Immature natural killer cell (primary cell): ENCODE measurements around the gene MYO7B. TPM values are rescaled to one million over a fixed set of nuclear protein-coding genes. Genes with fewer than 3 reads are reported as not detected.

Source experiments
- DNase-seq, 3 donors: peaks; one replicate each; pipeline ENCODE4 v3.0.0; 2022; ENCODE audit warnings: mixed read lengths in 1 of 3
- H3K27ac Mint-ChIP-seq, 6 donors: one replicate each; pipeline ENCODE4 v1.8.0; 2020; ENCODE audit warnings: mixed read lengths in 6 of 6, mild to moderate bottlenecking in 5 of 6, inconsistent platforms in 4 of 6, moderate library complexity in 3 of 6
- H3K27me3 Mint-ChIP-seq, 3 donors: one replicate each; pipeline ENCODE4 v1.8.0; 2020 to 2021; ENCODE audit warnings: low read depth in 3 of 3, mild to moderate bottlenecking in 3 of 3, mixed read lengths in 3 of 3, moderate library complexity in 3 of 3, inconsistent platforms in 1 of 3
- H3K36me3 Mint-ChIP-seq, 3 donors: one replicate each; pipeline ENCODE4 v1.8.0; 2020; ENCODE audit warnings: mixed read lengths in 3 of 3, inconsistent platforms in 2 of 3, mild to moderate bottlenecking in 2 of 3
- H3K4me1 Mint-ChIP-seq, 2 donors: one replicate each; pipeline ENCODE4 v1.8.0; 2020; ENCODE audit warnings: inconsistent platforms in 2 of 2, mild to moderate bottlenecking in 2 of 2, mixed read lengths in 2 of 2, moderate library complexity in 1 of 2
- H3K4me3 Mint-ChIP-seq, 5 donors: one replicate each; pipeline ENCODE4 v1.8.0; 2020; ENCODE audit warnings: mild to moderate bottlenecking in 5 of 5, mixed read lengths in 5 of 5, inconsistent platforms in 3 of 5, moderate library complexity in 3 of 5
- H3K9me3 Mint-ChIP-seq, 6 donors: one replicate each; pipeline ENCODE4 v1.8.0; 2020; ENCODE audit warnings: mild to moderate bottlenecking in 6 of 6, mixed read lengths in 6 of 6, inconsistent platforms in 4 of 6, moderate library complexity in 3 of 6
- polyA plus RNA-seq, 3 donors: library from polyadenylated mRNA; unstranded; fragments of 300-500 nt; fragmentation: Illumina TruSeq; gene quantifications; one replicate each; pipeline ENCODE4 v1.2.3, GENCODE V29; 2021

Gene MYO7B
- polyA plus RNA-seq, 3 donors from 2014 or later: 0.37 TPM; not detected in 2

GRCh38 chr2:127675331-127676261 lies 140.1 kb downstream of the MYO7B start, which contains the start of gene LIMS2:
Gene LIMS2, minus strand, starts transcription at chr2:127675530. Its CDS starts 506 bp downstream, at chr2:127675024.
- H3K4me3 Mint-ChIP-seq: peak within 1 kb of the TSS; percentile 69 to 84 (median 79)
- peaks cover 8 to 15% of the 10 kb centered on the region in 2 donors for H3K4me1 Mint-ChIP-seq
- H3K27me3 Mint-ChIP-seq: peaks cover 8 to 32% (median 8%) of the 10 kb centered on the region in 3 donors
- peaks cover 0 to 5% (median 4%) of the 10 kb centered on the region in 3 donors for H3K36me3 Mint-ChIP-seq
- DNase-seq: no peak
- no peaks in the 10 kb centered on the region for H3K9me3 Mint-ChIP-seq
- H3K27ac Mint-ChIP-seq: peak within 1 kb of the TSS in 1 of 6 donors; percentile 58

- DNase-seq: no peak
- Mint-ChIP-seq H3K36me3 (peaks cover 0 to 5% (median 4%) of the 10 kb centered on the region in 3 donors), H3K9me3 (no peaks in the 10 kb centered on the region), H3K4me1 (peaks cover 8 to 15% of the 10 kb centered on the region in 2 donors), H3K4me3 (peak overlapping the region in 3 of 5 donors; percentile 4 to 47 (median 30)), H3K27me3 (peaks cover 8 to 36% (median 9%) of the 10 kb centered on the region in 3 donors), H3K27ac (no peak overlapping the region)
Observed at GRCh38 chr2:127676906-127677305, 141.4 kb downstream of the MYO7B start.

GRCh38 chr2:127678531-127678930 lies 143.0 kb downstream of the MYO7B start:
- H3K27me3 Mint-ChIP-seq: peaks cover 9 to 26% (median 12%) of the 10 kb centered on the region in 3 donors

GRCh38 chr2:127678991-127679390 lies 143.5 kb downstream of the MYO7B start:
- no peak overlapping the region for H3K27ac Mint-ChIP-seq
- peaks cover 8 to 15% of the 10 kb centered on the region in 2 donors for H3K4me1 Mint-ChIP-seq
- peaks cover 0 to 5% (median 4%) of the 10 kb centered on the region in 3 donors for H3K36me3 Mint-ChIP-seq
- no peaks in the 10 kb centered on the region for H3K9me3 Mint-ChIP-seq
- DNase-seq: no peak
- H3K27me3 Mint-ChIP-seq: peaks cover 9 to 26% (median 12%) of the 10 kb centered on the region in 3 donors
- H3K4me3 Mint-ChIP-seq: no peak overlapping the region

More at GRCh38 chr2:127678531-127678930, 143.0 kb downstream of the MYO7B start:
- no peak for DNase-seq
- H3K4me1 Mint-ChIP-seq: peaks cover 8 to 15% of the 10 kb centered on the region in 2 donors
- H3K36me3 Mint-ChIP-seq: peaks cover 0 to 5% (median 4%) of the 10 kb centered on the region in 3 donors
- H3K27ac Mint-ChIP-seq: no peak overlapping the region
- H3K4me3 Mint-ChIP-seq: no peak overlapping the region
- no peaks in the 10 kb centered on the region for H3K9me3 Mint-ChIP-seq

GRCh38 chr2:127679680-127680361 lies 144.3 kb downstream of the MYO7B start:
- DNase-seq: no peak
- peaks cover 0 to 5% (median 4%) of the 10 kb centered on the region in 3 donors for H3K36me3 Mint-ChIP-seq
- no peaks in the 10 kb centered on the region for H3K9me3 Mint-ChIP-seq
- peaks cover 8 to 9% of the 10 kb centered on the region in 2 donors for H3K4me1 Mint-ChIP-seq
- peaks cover 9 to 21% (median 12%) of the 10 kb centered on the region in 3 donors for H3K27me3 Mint-ChIP-seq
- H3K4me3 Mint-ChIP-seq: no peak overlapping the region
- H3K27ac Mint-ChIP-seq: no peak overlapping the region

GRCh38 chr2:127680706-127681287 lies 145.3 kb downstream of the MYO7B start:
- Mint-ChIP-seq H3K27me3 (peaks cover 6 to 23% (median 9%) of the 10 kb centered on the region in 3 donors), H3K27ac (no peak overlapping the region), H3K36me3 (peaks cover 0 to 3% (median 3%) of the 10 kb centered on the region in 3 donors), H3K4me1 (peaks cover 6% of the 10 kb centered on the region in 2 donors), H3K9me3 (no peaks in the 10 kb centered on the region), H3K4me3 (no peak overlapping the region)
- DNase-seq: no peak

GRCh38 chr2:127681288-127681804 lies 145.9 kb downstream of the MYO7B start:
- H3K4me1 Mint-ChIP-seq: peaks cover under 1 to 3% of the 10 kb centered on the region in 2 donors
- H3K9me3 Mint-ChIP-seq: no peaks in the 10 kb centered on the region
- H3K4me3 Mint-ChIP-seq: no peak overlapping the region
- H3K27ac Mint-ChIP-seq: no peak overlapping the region
- peaks cover 3 to 20% (median 6%) of the 10 kb centered on the region in 3 donors for H3K27me3 Mint-ChIP-seq
- no peak for DNase-seq
- no peaks in the 10 kb centered on the region for H3K36me3 Mint-ChIP-seq

GRCh38 chr2:127681976-127682857 lies 146.7 kb downstream of the MYO7B start:
- no peak for DNase-seq
- H3K4me3 Mint-ChIP-seq: no peak overlapping the region
- no peaks in the 10 kb centered on the region for H3K4me1 Mint-ChIP-seq
- peaks cover 1 to 14% (median 4%) of the 10 kb centered on the region in 3 donors for H3K27me3 Mint-ChIP-seq
- H3K9me3 Mint-ChIP-seq: no peaks in the 10 kb centered on the region
- H3K27ac Mint-ChIP-seq: no peak overlapping the region
- H3K36me3 Mint-ChIP-seq: no peaks in the 10 kb centered on the region

- Mint-ChIP-seq H3K36me3 (no peaks in the 10 kb centered on the region), H3K27ac (no peak overlapping the region), H3K4me1 (no peaks in the 10 kb centered on the region), H3K9me3 (peaks cover 0 to under 1% (median 0%) of the 10 kb centered on the region in 6 donors), H3K4me3 (no peak overlapping the region), H3K27me3 (peaks cover 1 to 13% (median 4%) of the 10 kb centered on the region in 3 donors)
- DNase-seq: no peak
Observed at GRCh38 chr2:127683056-127683455, 147.6 kb downstream of the MYO7B start.

GRCh38 chr2:127683757-127684156 lies 148.3 kb downstream of the MYO7B start:
- Mint-ChIP-seq H3K27me3 (peaks cover 1 to 11% (median 4%) of the 10 kb centered on the region in 3 donors), H3K4me3 (no peak overlapping the region), H3K9me3 (peaks cover 0 to 4% (median 2%) of the 10 kb centered on the region in 6 donors), H3K36me3 (no peaks in the 10 kb centered on the region), H3K4me1 (no peaks in the 10 kb centered on the region), H3K27ac (no peak overlapping the region)
- DNase-seq: no peak

- Mint-ChIP-seq H3K27ac (no peak overlapping the region), H3K9me3 (peaks cover 0 to 9% (median 5%) of the 10 kb centered on the region in 6 donors), H3K4me3 (no peak overlapping the region), H3K36me3 (peaks cover 0 to 3% (median 0%) of the 10 kb centered on the region in 3 donors), H3K27me3 (peaks cover 4 to 13% (median 4%) of the 10 kb centered on the region in 3 donors), H3K4me1 (no peaks in the 10 kb centered on the region)
- no peak for DNase-seq
Observed at GRCh38 chr2:127685410-127686080, 150.1 kb downstream of the MYO7B start.
